Colonic mucosa (tissue), 4 donors: ENCODE results near the gene KCNJ6. TPM values are rescaled to one million over a fixed set of nuclear protein-coding genes. Genes with fewer than 3 reads are reported as not detected.
"Not testable (repeated sequence)": the region's sequence is repeated elsewhere in the genome, so short reads cannot be mapped to it uniquely, and the experiment has no call there.

Experiments used
- DNase-seq: peaks from one replicate; pipeline ENCODE4 v3.0.0-alpha.2; 2020
- H3K27ac ChIP-seq: fragments of 200-600 bp; one replicate; pipeline ENCODE4 v1.8.0; 2021
- H3K27me3 ChIP-seq: fragments of 200-600 bp; one replicate; pipeline ENCODE4 v1.8.0; 2021
- H3K36me3 ChIP-seq: fragments of 200-600 bp; one replicate; pipeline ENCODE4 v1.8.0; 2021
- H3K4me1 ChIP-seq: fragments of 200-600 bp; one replicate; pipeline ENCODE4 v1.8.0; 2021; ENCODE audit warnings: mild to moderate bottlenecking
- H3K4me3 ChIP-seq: fragments of 200-600 bp; one replicate; pipeline ENCODE4 v1.8.0; 2021
- H3K9ac ChIP-seq, 2 donors: one replicate each; pipeline ENCODE4 v1.7.0; 2013; ENCODE audit warnings: control low read depth in 2 of 2, low read depth in 2 of 2, low read length in 2 of 2
- H3K9me3 ChIP-seq: fragments of 200-600 bp; one replicate; pipeline ENCODE4 v1.8.0; 2021
- CTCF ChIP-seq: fragments of 200-600 bp; IDR thresholded peaks from one replicate; pipeline ENCODE4 v1.8.0; 2022; ENCODE audit warnings: antibody characterized with exemption, mild to moderate bottlenecking
- intact Hi-C: fragments of 100-400 bp; cut with DNase I; formaldehyde crosslinking; loops from one replicate; pipeline ENCODE4 v1.14.1; 2022
- total RNA-seq, 2 donors: library from RNA; stranded (reverse); fragmentation: NEBNext Ultra II Directional in 1 of 2; extraction: Animal tissue kit (Norgen Biotek cat#: 25700) in 1 of 2; gene quantifications; one replicate each; pipeline ENCODE4 v1.2.1, GENCODE V29; 2021
- donor health status: healthy.
- donor health status: DM: no; HTN: no; CAD: no.
- donor health status: DM: no; HTN: no; CAD: no.

The KCNJ6 gene
- total RNA-seq, 2 donors from 2014 or later: 0.05 to 0.21 TPM

GRCh38 chr21:37763298-37763697 lies 153.0 kb downstream of the KCNJ6 start:
- TF ChIP-seq CTCF: no peak
- no peak for DNase-seq
- Histone ChIP-seq H3K4me3 (no peak overlapping the region), H3K27ac (no peak overlapping the region), H3K9ac (no peak overlapping the region), H3K4me1 (no peaks in the 10 kb centered on the region), H3K9me3 (no peaks in the 10 kb centered on the region), H3K27me3 (no peaks in the 10 kb centered on the region), H3K36me3 (no peaks in the 10 kb centered on the region)
- intact Hi-C loops: loop anchor here (10.0 kb wide), 1 partner anchor 112 kb away; no protein-coding TSS in a partner anchor

- no peak for DNase-seq
- H3K27ac ChIP-seq: no peak overlapping the region
- no peak for TF ChIP-seq CTCF
- H3K9ac ChIP-seq: no peak overlapping the region
- H3K36me3 ChIP-seq: no peaks in the 10 kb centered on the region
- no peaks in the 10 kb centered on the region for H3K4me1 ChIP-seq
- no peaks in the 10 kb centered on the region for H3K27me3 ChIP-seq
- intact Hi-C loops: loop anchor here (10.0 kb wide), 1 partner anchor 112 kb away; no protein-coding TSS in a partner anchor
- no peak overlapping the region for H3K4me3 ChIP-seq
- H3K9me3 ChIP-seq: no peaks in the 10 kb centered on the region
These were observed 153.7 kb downstream of the KCNJ6 start for GRCh38 chr21:37762606-37763005.

GRCh38 chr21:37761406-37761805 lies 154.9 kb downstream of the KCNJ6 start:
- not testable (repeated sequence) for H3K36me3 ChIP-seq, H3K9me3 ChIP-seq, H3K4me3 ChIP-seq, H3K9ac ChIP-seq, H3K4me1 ChIP-seq, H3K27me3 ChIP-seq, DNase-seq, H3K27ac ChIP-seq
- intact Hi-C loops: loop anchor here (10.0 kb wide), 1 partner anchor 113 kb away; no protein-coding TSS in a partner anchor

- no peak for DNase-seq
- Histone ChIP-seq H3K4me1 (no peaks in the 10 kb centered on the region), H3K27me3 (no peaks in the 10 kb centered on the region), H3K27ac (no peak overlapping the region), H3K4me3 (no peak overlapping the region), H3K9ac (no peak overlapping the region), H3K36me3 (no peaks in the 10 kb centered on the region), H3K9me3 (no peaks in the 10 kb centered on the region)
- intact Hi-C loops: loop anchor here (5.0 to 10.0 kb wide), 2 partner anchors 115 to 368 kb away; no protein-coding TSS in a partner anchor
- no peak for TF ChIP-seq CTCF
These were observed 156.5 kb downstream of the KCNJ6 start for GRCh38 chr21:37759777-37760176.

GRCh38 chr21:37758982-37759381 lies 157.3 kb downstream of the KCNJ6 start:
- no peaks in the 10 kb centered on the region for H3K36me3 ChIP-seq
- no peak overlapping the region for H3K4me3 ChIP-seq
- no peaks in the 10 kb centered on the region for H3K27me3 ChIP-seq
- no peak overlapping the region for H3K9ac ChIP-seq
- H3K4me1 ChIP-seq: no peaks in the 10 kb centered on the region
- intact Hi-C loops: loop anchor here (5.0 kb wide), 1 partner anchor 368 kb away; no protein-coding TSS in a partner anchor
- no peaks in the 10 kb centered on the region for H3K9me3 ChIP-seq
- H3K27ac ChIP-seq: no peak overlapping the region
- peak; percentile 28 for DNase-seq
- TF ChIP-seq CTCF: peak; percentile 41

- no peaks in the 10 kb centered on the region for H3K4me1 ChIP-seq
- no peaks in the 10 kb centered on the region for H3K9me3 ChIP-seq
- no peak for DNase-seq
- intact Hi-C loops: loop anchor here (5.0 kb wide), 1 partner anchor 370 kb away; no protein-coding TSS in a partner anchor
- no peak overlapping the region for H3K27ac ChIP-seq
- no peak for TF ChIP-seq CTCF
- no peaks in the 10 kb centered on the region for H3K27me3 ChIP-seq
- no peak overlapping the region for H3K4me3 ChIP-seq
- H3K9ac ChIP-seq: no peak overlapping the region
- H3K36me3 ChIP-seq: no peaks in the 10 kb centered on the region
These were observed 158.5 kb downstream of the KCNJ6 start for GRCh38 chr21:37757606-37758376.
